Measurements from ENCODE around the gene GPBP1. TPM values are rescaled to one million over a fixed set of nuclear protein-coding genes. Genes with fewer than 3 reads are reported as not detected.
"Not testable (repeated sequence)": the region's sequence is repeated elsewhere in the genome, so short reads cannot be mapped to it uniquely, and the experiment has no call there.

Gene GPBP1
- polyA plus RNA-seq, 1 donor = 92.1 TPM

DNA sequence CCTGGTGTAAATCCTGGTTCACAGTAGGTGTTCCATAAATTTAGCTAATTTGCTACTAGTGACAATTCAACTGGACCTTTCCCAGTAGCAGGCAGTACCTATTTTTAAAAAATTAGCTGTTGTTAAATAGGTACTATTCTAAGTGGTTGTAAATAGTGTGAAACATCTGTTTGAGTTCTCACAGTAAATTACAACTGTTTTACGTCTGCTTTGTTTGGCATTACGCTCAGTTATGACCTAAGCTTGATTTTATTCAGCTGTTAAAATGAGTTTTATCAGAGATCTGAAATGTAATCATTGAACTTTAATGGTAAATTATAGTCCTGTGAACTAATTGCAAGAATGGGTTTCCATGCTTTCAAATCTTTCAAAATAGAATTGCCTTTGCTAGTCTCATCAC, 93.9 kb downstream of the GPBP1 start:
- no peak for DNase-seq
- no CpG with 5 or more reads among the region's 2 CpGs for WGBS (ENCODE audit: insufficient coverage, low lambda C conversion rate)
- no peaks in the 10 kb centered on the region for H3K27me3 ChIP-seq (ENCODE audit: control insufficient read depth, insufficient read depth, low read length)
- H3K36me3 ChIP-seq (ENCODE audit: control insufficient read depth, insufficient read depth, low read length) = peaks cover 8% of the 10 kb centered on the region
- no peaks in the 10 kb centered on the region for H3K9me3 ChIP-seq (ENCODE audit: control insufficient read depth, low read depth, low read length)
- no peak overlapping the region for H3K4me3 ChIP-seq (ENCODE audit: low read length)
- no peak overlapping the region for H3K27ac ChIP-seq (ENCODE audit: low read length)
- no peaks in the 10 kb centered on the region for H3K4me1 ChIP-seq (ENCODE audit: control insufficient read depth, insufficient read depth, low read length)

DNA sequence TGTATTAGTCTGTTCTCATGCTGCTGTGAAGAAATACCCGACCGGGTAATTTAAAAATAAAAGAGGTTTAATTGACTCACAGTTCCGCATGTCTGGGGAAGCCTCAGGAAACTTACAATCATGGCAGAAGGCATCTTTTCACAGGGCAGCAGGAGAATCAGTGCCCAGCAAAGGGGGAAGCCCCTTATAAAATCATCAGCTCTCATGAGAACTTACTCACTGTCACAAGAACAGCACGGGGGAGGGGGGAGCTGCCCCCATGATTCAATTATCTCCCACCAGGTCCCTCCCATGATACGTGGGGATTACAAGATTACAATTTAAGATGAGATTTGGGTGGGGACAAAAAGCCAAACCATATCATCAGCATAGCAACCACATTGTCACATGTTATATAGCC, 102.5 kb downstream of the GPBP1 start:
- H3K9me3 ChIP-seq (ENCODE audit: control insufficient read depth, low read depth, low read length) = no peaks in the 10 kb centered on the region
- no peak overlapping the region for H3K27ac ChIP-seq (ENCODE audit: low read length)
- H3K4me1 ChIP-seq (ENCODE audit: control insufficient read depth, insufficient read depth, low read length) = no peaks in the 10 kb centered on the region
- no CpG with 5 or more reads among the region's 5 CpGs for WGBS (ENCODE audit: insufficient coverage, low lambda C conversion rate)
- no peaks in the 10 kb centered on the region for H3K36me3 ChIP-seq (ENCODE audit: control insufficient read depth, insufficient read depth, low read length)
- H3K27me3 ChIP-seq (ENCODE audit: control insufficient read depth, insufficient read depth, low read length) = no peaks in the 10 kb centered on the region
- no peak for DNase-seq
- H3K4me3 ChIP-seq (ENCODE audit: low read length) = no peak overlapping the region

DNA sequence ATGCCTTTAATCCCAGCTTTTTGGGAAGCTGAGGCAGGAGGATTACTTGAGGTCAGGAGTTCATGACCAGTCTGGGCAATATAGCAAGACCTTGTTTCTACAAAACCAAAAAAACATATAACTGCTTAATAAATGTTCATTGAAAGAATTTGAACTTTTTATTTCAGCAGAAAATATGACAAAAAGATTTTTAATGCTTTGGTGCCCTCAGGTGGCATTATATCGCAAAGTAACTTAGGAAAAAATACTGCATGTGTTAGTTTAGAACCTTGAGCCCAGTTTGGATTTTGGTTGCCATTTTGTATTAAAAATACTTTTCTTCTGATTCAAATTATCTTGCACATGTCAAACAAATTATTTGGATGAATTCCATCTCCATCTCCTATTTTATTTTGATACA, 103.2 kb downstream of the GPBP1 start:
- DNase-seq = no peak
- Histone ChIP-seq H3K4me1 (ENCODE audit: control insufficient read depth, insufficient read depth, low read length) (no peaks in the 10 kb centered on the region), H3K27ac (ENCODE audit: low read length) (no peak overlapping the region), H3K36me3 (ENCODE audit: control insufficient read depth, insufficient read depth, low read length) (no peaks in the 10 kb centered on the region), H3K4me3 (ENCODE audit: low read length) (no peak overlapping the region), H3K9me3 (ENCODE audit: control insufficient read depth, low read depth, low read length) (no peaks in the 10 kb centered on the region), H3K27me3 (ENCODE audit: control insufficient read depth, insufficient read depth, low read length) (no peaks in the 10 kb centered on the region)
- WGBS (ENCODE audit: insufficient coverage, low lambda C conversion rate) = 100% methylated on average over 1 of the region's 1 CpG

DNA sequence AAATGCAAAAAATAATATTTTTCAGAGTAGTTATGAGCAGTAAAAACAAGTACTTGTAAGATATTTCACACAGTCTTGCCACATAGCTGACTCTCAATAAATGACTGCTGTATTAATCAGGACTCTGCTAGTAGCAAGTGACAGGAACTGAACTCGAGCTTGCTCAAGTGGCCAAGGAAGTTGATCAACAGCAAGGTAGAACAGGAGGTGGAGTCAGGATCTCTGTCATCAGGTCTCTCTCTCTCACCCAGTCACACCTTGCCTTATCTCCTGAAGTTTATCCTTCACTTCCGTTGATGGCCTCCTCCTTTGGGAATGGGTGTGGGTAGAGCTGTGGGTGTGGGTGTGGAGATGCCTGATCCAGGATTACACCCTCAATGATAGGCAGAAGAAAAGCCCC, 107.0 kb downstream of the GPBP1 start:
- no peak overlapping the region for H3K27ac ChIP-seq (ENCODE audit: low read length)
- H3K27me3 ChIP-seq (ENCODE audit: control insufficient read depth, insufficient read depth, low read length) = no peaks in the 10 kb centered on the region
- peak; percentile 23 to 56 for DNase-seq
- H3K4me3 ChIP-seq (ENCODE audit: low read length) = no peak overlapping the region
- no peaks in the 10 kb centered on the region for H3K4me1 ChIP-seq (ENCODE audit: control insufficient read depth, insufficient read depth, low read length)
- WGBS (ENCODE audit: insufficient coverage, low lambda C conversion rate) = no CpG with 5 or more reads among the region's 2 CpGs
- no peaks in the 10 kb centered on the region for H3K9me3 ChIP-seq (ENCODE audit: control insufficient read depth, low read depth, low read length)
- H3K36me3 ChIP-seq (ENCODE audit: control insufficient read depth, insufficient read depth, low read length) = no peaks in the 10 kb centered on the region

DNA sequence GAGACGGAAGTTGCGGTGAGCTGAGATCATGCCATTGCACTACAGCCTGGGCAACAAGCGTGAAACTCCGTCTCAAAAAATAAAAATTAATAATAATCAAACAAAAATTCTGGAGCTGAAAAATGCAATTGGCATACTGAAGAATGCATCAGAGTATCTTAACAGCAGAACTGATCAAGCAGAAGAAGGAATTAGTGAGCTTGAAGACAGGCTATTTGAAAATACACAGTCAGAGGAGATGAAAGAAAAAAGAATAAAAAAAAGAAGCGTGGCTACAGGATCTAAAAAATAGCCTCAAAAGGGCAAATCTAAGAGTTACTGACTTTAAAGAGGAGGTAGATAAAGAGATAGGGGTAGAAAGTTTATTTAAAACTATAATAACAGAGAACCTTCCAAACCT, 111.2 kb downstream of the GPBP1 start:
- H3K36me3 ChIP-seq (ENCODE audit: control insufficient read depth, insufficient read depth, low read length); H3K9me3 ChIP-seq (ENCODE audit: control insufficient read depth, low read depth, low read length); H3K4me1 ChIP-seq (ENCODE audit: control insufficient read depth, insufficient read depth, low read length); H3K27ac ChIP-seq (ENCODE audit: low read length); DNase-seq; H3K27me3 ChIP-seq (ENCODE audit: control insufficient read depth, insufficient read depth, low read length); H3K4me3 ChIP-seq (ENCODE audit: low read length): not testable (repeated sequence)
- 92% methylated on average over 3 of the region's 5 CpGs for WGBS (ENCODE audit: insufficient coverage, low lambda C conversion rate)

DNA sequence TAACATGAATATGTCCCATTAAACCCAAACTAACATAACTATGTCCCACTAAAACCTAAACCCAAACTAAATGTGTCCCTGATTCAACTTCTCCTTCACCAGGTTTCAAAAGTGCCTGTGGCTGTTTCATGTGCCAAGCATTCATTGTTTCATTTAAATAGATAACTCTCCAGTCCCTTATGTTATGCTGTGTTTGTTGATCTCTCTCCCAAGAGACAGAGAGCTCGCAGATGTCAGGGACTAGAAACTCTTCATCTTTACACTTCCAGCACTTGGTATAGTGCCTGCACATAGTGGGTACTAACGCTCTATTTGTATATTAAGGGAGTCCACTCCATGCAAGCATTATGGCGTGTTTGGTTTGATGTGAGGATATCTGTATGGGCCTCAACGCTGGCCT, 118.0 kb downstream of the GPBP1 start:
- Histone ChIP-seq H3K27me3 (ENCODE audit: control insufficient read depth, insufficient read depth, low read length) (no peaks in the 10 kb centered on the region), H3K27ac (ENCODE audit: low read length) (no peak overlapping the region), H3K4me3 (ENCODE audit: low read length) (no peak overlapping the region), H3K4me1 (ENCODE audit: control insufficient read depth, insufficient read depth, low read length) (no peaks in the 10 kb centered on the region), H3K36me3 (ENCODE audit: control insufficient read depth, insufficient read depth, low read length) (no peaks in the 10 kb centered on the region), H3K9me3 (ENCODE audit: control insufficient read depth, low read depth, low read length) (no peaks in the 10 kb centered on the region)
- no peak for DNase-seq
- WGBS (ENCODE audit: insufficient coverage, low lambda C conversion rate) = 100% methylated on average over 1 of the region's 4 CpGs

DNA sequence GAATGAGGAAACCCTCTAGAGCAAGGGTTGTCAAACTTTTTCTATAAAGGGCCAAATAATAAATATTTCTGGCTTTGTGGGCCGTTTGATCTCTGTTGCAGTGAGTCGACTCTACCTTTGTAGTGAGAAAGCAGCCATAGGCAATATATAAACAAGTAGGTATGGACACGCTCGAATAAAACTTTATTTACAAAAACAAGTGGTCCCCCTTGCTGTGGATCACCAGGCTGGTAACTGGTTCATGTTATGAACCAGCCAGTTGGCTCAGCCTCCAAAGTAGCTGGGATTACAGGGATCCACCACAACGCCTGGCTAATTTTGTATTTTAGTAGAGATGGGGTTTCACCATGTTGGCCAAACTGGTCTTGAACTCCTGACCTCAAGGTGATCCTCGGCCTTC, 118.5 kb downstream of the GPBP1 start:
- H3K9me3 ChIP-seq (ENCODE audit: control insufficient read depth, low read depth, low read length) = no peaks in the 10 kb centered on the region
- no peaks in the 10 kb centered on the region for H3K27me3 ChIP-seq (ENCODE audit: control insufficient read depth, insufficient read depth, low read length)
- H3K4me3 ChIP-seq (ENCODE audit: low read length) = no peak overlapping the region
- no peaks in the 10 kb centered on the region for H3K36me3 ChIP-seq (ENCODE audit: control insufficient read depth, insufficient read depth, low read length)
- DNase-seq = no peak
- H3K4me1 ChIP-seq (ENCODE audit: control insufficient read depth, insufficient read depth, low read length) = no peaks in the 10 kb centered on the region
- no peak overlapping the region for H3K27ac ChIP-seq (ENCODE audit: low read length)
- no CpG with 5 or more reads among the region's 6 CpGs for WGBS (ENCODE audit: insufficient coverage, low lambda C conversion rate)

DNA sequence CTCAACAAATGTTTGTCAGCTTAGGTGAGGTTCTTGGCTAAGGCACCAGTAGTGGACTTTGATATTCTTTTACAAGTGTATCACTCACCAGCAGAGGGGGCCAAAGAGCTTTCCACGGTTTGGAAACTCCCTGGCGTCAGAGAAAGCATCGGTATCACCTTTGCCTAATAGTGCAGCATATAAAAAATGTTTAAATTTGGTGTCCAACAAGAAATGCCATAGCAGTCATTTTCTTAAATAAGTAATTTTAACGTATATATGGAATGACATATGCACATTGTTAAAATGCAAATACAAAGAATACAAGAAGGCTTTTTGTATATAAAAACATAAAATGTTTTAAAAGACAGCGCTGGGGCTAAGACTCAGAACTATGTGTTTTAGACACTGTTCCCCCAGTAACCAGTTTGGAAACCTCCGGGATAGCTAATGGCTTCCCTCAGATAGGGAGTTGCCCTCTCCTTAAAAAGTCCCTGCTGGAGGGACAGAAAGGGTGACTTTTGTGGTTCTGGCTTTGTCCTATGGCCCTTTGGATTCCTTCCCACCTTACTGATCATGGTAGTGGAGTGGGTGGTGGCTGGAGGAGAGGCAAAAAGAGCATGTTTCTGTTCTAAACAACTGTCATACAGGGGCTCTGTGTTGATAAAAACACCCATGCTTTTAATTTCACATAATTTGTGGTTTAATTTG, 124.6 kb downstream of the GPBP1 start:
- H3K9me3 ChIP-seq (ENCODE audit: control insufficient read depth, low read depth, low read length) = no peaks in the 10 kb centered on the region
- no peaks in the 10 kb centered on the region for H3K27me3 ChIP-seq (ENCODE audit: control insufficient read depth, insufficient read depth, low read length)
- WGBS (ENCODE audit: insufficient coverage, low lambda C conversion rate) = 0% methylated on average over 1 of the region's 6 CpGs
- H3K4me3 ChIP-seq (ENCODE audit: low read length) = no peak overlapping the region
- H3K36me3 ChIP-seq (ENCODE audit: control insufficient read depth, insufficient read depth, low read length) = no peaks in the 10 kb centered on the region
- peaks cover 4% of the 10 kb centered on the region for H3K4me1 ChIP-seq (ENCODE audit: control insufficient read depth, insufficient read depth, low read length)
- no peak overlapping the region for H3K27ac ChIP-seq (ENCODE audit: low read length)
- DNase-seq = peak; percentile 79 to 82

DNA sequence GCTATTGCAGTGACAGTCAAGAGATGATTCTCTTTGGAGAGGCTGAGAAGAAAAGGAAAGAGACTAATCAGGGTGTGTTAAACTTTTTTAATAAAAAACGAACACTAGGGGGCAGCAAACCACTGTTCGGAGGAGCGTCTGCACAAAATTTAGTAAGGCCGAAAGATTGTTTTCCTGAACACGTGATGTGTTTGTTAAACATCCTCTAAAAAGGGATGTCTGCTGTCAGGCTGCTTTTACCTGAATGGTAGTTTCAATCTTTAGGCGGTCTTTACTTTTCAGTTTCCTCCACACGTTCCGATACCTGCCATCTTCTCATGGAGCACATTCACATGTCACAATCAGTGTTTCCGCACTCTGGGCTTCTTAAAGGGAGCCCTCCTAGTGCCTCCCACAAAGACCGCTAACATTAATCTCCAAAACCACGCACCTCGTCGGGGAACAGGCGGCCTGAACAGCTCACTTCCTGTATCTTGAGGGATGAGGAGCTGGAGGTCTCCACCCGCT, 125.2 kb downstream of the GPBP1 start:
- no peaks in the 10 kb centered on the region for H3K27me3 ChIP-seq (ENCODE audit: control insufficient read depth, insufficient read depth, low read length)
- WGBS (ENCODE audit: insufficient coverage, low lambda C conversion rate) = 0% methylated on average over 2 of the region's 15 CpGs
- peaks cover 4% of the 10 kb centered on the region for H3K4me1 ChIP-seq (ENCODE audit: control insufficient read depth, insufficient read depth, low read length)
- H3K4me3 ChIP-seq (ENCODE audit: low read length) = no peak overlapping the region
- H3K9me3 ChIP-seq (ENCODE audit: control insufficient read depth, low read depth, low read length) = no peaks in the 10 kb centered on the region
- no peak overlapping the region for H3K27ac ChIP-seq (ENCODE audit: low read length)
- H3K36me3 ChIP-seq (ENCODE audit: control insufficient read depth, insufficient read depth, low read length) = no peaks in the 10 kb centered on the region
- peak; percentile 44 to 64 for DNase-seq

DNA sequence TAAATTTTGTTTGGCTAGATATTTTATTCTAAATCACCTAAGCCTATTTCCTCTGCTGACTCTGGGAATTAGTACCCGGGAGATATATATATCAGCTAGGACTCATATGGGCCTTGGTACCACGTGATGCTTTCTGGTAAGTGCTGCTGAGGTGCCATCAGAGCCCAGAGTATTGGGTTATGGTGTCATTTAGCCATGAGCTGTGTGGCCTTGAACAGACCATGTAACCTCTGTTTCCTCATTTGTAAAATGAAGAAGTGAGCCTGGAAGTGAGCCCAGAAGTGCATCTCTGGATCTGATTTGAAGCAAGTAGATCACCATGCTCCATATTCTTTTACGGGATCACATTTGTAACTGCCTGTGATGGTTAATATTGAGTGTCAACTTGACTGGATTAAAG, 126.1 kb downstream of the GPBP1 start:
- H3K27me3 ChIP-seq (ENCODE audit: control insufficient read depth, insufficient read depth, low read length) = no peaks in the 10 kb centered on the region
- peaks cover 4% of the 10 kb centered on the region for H3K4me1 ChIP-seq (ENCODE audit: control insufficient read depth, insufficient read depth, low read length)
- H3K4me3 ChIP-seq (ENCODE audit: low read length) = no peak overlapping the region
- H3K9me3 ChIP-seq (ENCODE audit: control insufficient read depth, low read depth, low read length) = no peaks in the 10 kb centered on the region
- no CpG with 5 or more reads among the region's 3 CpGs for WGBS (ENCODE audit: insufficient coverage, low lambda C conversion rate)
- no peak for DNase-seq
- no peaks in the 10 kb centered on the region for H3K36me3 ChIP-seq (ENCODE audit: control insufficient read depth, insufficient read depth, low read length)
- no peak overlapping the region for H3K27ac ChIP-seq (ENCODE audit: low read length)

DNA sequence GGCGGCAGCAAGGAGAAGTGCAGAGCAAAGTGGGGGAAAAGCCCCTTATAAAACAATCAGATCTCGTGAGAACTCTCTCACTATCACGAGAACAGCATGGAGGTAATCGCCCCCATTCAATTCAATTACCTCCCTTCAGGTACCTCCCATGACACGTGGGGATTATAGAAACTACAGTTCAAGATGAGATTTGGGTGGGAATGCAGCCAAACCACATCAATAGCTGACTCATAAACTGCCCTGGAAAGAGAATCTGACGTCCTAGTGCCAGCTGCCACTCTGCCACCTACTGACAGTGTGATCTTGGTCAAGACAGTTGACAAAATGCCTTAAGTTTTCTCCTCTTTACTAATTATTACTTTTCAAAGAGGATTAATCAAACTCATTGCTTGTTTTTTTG, 128.3 kb downstream of the GPBP1 start:
- H3K36me3 ChIP-seq (ENCODE audit: control insufficient read depth, insufficient read depth, low read length) = no peaks in the 10 kb centered on the region
- WGBS (ENCODE audit: insufficient coverage, low lambda C conversion rate) = no CpG with 5 or more reads among the region's 6 CpGs
- no peaks in the 10 kb centered on the region for H3K27me3 ChIP-seq (ENCODE audit: control insufficient read depth, insufficient read depth, low read length)
- no peaks in the 10 kb centered on the region for H3K9me3 ChIP-seq (ENCODE audit: control insufficient read depth, low read depth, low read length)
- H3K27ac ChIP-seq (ENCODE audit: low read length) = no peak overlapping the region
- peaks cover 4% of the 10 kb centered on the region for H3K4me1 ChIP-seq (ENCODE audit: control insufficient read depth, insufficient read depth, low read length)
- no peak overlapping the region for H3K4me3 ChIP-seq (ENCODE audit: low read length)
- DNase-seq = no peak

Measured in large intestine (tissue), 3 donors.